ENCODE data around the gene P2RY13.

P2RY13 gene

GRCh38 chr3:151329363-151329762 lies at the start of gene P2RY13:
TSS of gene P2RY13 (minus strand) at chr3:151329549. CDS start at chr3:151329528, 21 bp downstream.
- DNase-seq (ENCODE audit: low read depth), result no peak

GRCh38 chr3:151377768-151378385 lies 48.5 kb upstream of the P2RY13 start:
- no peak for DNase-seq (ENCODE audit: low read depth)

GRCh38 chr3:151372063-151372820 lies 42.9 kb upstream of the P2RY13 start:
- DNase-seq (ENCODE audit: low read depth), result no peak

- DNase-seq (ENCODE audit: low read depth), result no peak
Observed at GRCh38 chr3:151371526-151371925, 42.2 kb upstream of the P2RY13 start.

- DNase-seq (ENCODE audit: low read depth), result no peak
Observed at GRCh38 chr3:151367448-151367847, 38.1 kb upstream of the P2RY13 start.

GRCh38 chr3:151366993-151367392 lies 37.6 kb upstream of the P2RY13 start:
- DNase-seq (ENCODE audit: low read depth), result no peak

- DNase-seq (ENCODE audit: low read depth), result no peak
Observed at GRCh38 chr3:151362751-151363174, 33.4 kb upstream of the P2RY13 start.

- no peak for DNase-seq (ENCODE audit: low read depth)
Observed at GRCh38 chr3:151357463-151357850, 28.1 kb upstream of the P2RY13 start.

- no peak for DNase-seq (ENCODE audit: low read depth)
Observed at GRCh38 chr3:151356794-151357462, 27.6 kb upstream of the P2RY13 start.

- no peak for DNase-seq (ENCODE audit: low read depth)
Observed at GRCh38 chr3:151351648-151352047, 22.3 kb upstream of the P2RY13 start.

- no peak for DNase-seq (ENCODE audit: low read depth)
Observed at GRCh38 chr3:151351219-151351618, 21.9 kb upstream of the P2RY13 start.

GRCh38 chr3:151350656-151351055 lies 21.3 kb upstream of the P2RY13 start:
- DNase-seq (ENCODE audit: low read depth), result no peak

GRCh38 chr3:151347432-151347831 lies 18.1 kb upstream of the P2RY13 start:
- DNase-seq (ENCODE audit: low read depth), result no peak

GRCh38 chr3:151346292-151346691 lies 16.9 kb upstream of the P2RY13 start:
- DNase-seq (ENCODE audit: low read depth), result no peak

GRCh38 chr3:151345859-151346258 lies 16.5 kb upstream of the P2RY13 start:
- DNase-seq (ENCODE audit: low read depth), result peak; percentile 38

- no peak for DNase-seq (ENCODE audit: low read depth)
Observed at GRCh38 chr3:151331696-151332095, 2.3 kb upstream of the P2RY13 start.

GRCh38 chr3:151330899-151331298 lies 1.6 kb upstream of the P2RY13 start:
- no peak for DNase-seq (ENCODE audit: low read depth)

- no peak for DNase-seq (ENCODE audit: low read depth)
Observed at GRCh38 chr3:151330379-151330778, 1.0 kb upstream of the P2RY13 start.

- DNase-seq (ENCODE audit: low read depth), result no peak
Observed at GRCh38 chr3:151328298-151328995, 902 bp downstream of the P2RY13 start.

GRCh38 chr3:151327571-151328198 lies 1.7 kb downstream of the P2RY13 start:
- DNase-seq (ENCODE audit: low read depth), result no peak

- DNase-seq (ENCODE audit: low read depth), result no peak
Observed at GRCh38 chr3:151322511-151322910, 6.8 kb downstream of the P2RY13 start.

GRCh38 chr3:151321526-151321925 lies 7.8 kb downstream of the P2RY13 start:
- DNase-seq (ENCODE audit: low read depth), result no peak

Data from HS-5 (cell line).